HK-2 (cell line): ENCODE results near the gene ZNF787.
"Not testable (repeated sequence)": the region's sequence is repeated elsewhere in the genome, so short reads cannot be mapped to it uniquely, and the experiment has no call there.

Experiments used
- DNase-seq: peaks from one replicate; pipeline ENCODE4 v3.0.0-alpha.2; 2018; ENCODE audit not compliant: unreplicated experiment

Gene ZNF787

GRCh38 chr19:56105831-56106396 lies 15.2 kb downstream of the ZNF787 start:
- not testable (repeated sequence) for DNase-seq

- no peak for DNase-seq
Measured at GRCh38 chr19:56105090-56105701, 15.9 kb downstream of the ZNF787 start.

- no peak for DNase-seq
Measured at GRCh38 chr19:56104423-56104822, 16.7 kb downstream of the ZNF787 start.

- no peak for DNase-seq
Measured at GRCh38 chr19:56103027-56103614, 18.0 kb downstream of the ZNF787 start.

GRCh38 chr19:56101746-56102535 lies 19.2 kb downstream of the ZNF787 start:
- no peak for DNase-seq

- no peak for DNase-seq
Measured at GRCh38 chr19:56101095-56101494, 20.0 kb downstream of the ZNF787 start.

- DNase-seq = no peak
Measured at GRCh38 chr19:56099638-56100539, 21.2 kb downstream of the ZNF787 start.

GRCh38 chr19:56098731-56099568 lies 22.1 kb downstream of the ZNF787 start:
- no peak for DNase-seq

- DNase-seq = not testable (repeated sequence)
Measured at GRCh38 chr19:56098237-56098636, 22.9 kb downstream of the ZNF787 start.

- no peak for DNase-seq
Measured at GRCh38 chr19:56097776-56098175, 23.3 kb downstream of the ZNF787 start.

- no peak for DNase-seq
Measured at GRCh38 chr19:56097306-56097705, 23.8 kb downstream of the ZNF787 start.

- no peak for DNase-seq
Measured at GRCh38 chr19:56096665-56097064, 24.4 kb downstream of the ZNF787 start.

GRCh38 chr19:56094449-56094848 lies 26.6 kb downstream of the ZNF787 start:
- DNase-seq = no peak

- DNase-seq = no peak
Measured at GRCh38 chr19:56092685-56093631, 28.1 kb downstream of the ZNF787 start.

- no peak for DNase-seq
Measured at GRCh38 chr19:56091751-56092546, 29.1 kb downstream of the ZNF787 start.

- no peak for DNase-seq
Measured at GRCh38 chr19:56091066-56091490, 30.0 kb downstream of the ZNF787 start.

- no peak for DNase-seq
Measured at GRCh38 chr19:56089344-56089743, 31.8 kb downstream of the ZNF787 start.

- DNase-seq = no peak
Measured at GRCh38 chr19:56088497-56089215, 32.4 kb downstream of the ZNF787 start.
